Measurements from ENCODE around the gene TMEM39A. TPM values are rescaled to one million over a fixed set of nuclear protein-coding genes. Genes with fewer than 3 reads are reported as not detected.

TMEM39A gene
- total and polyA plus RNA-seq, 2 of the 4 experiments (the other 2 are of a cell fraction) = 29.6 to 117 TPM

- H3K4ac ChIP-seq (ENCODE audit: low read depth, low read length) = no peak overlapping the region
- H2AK9ac ChIP-seq (replicated peaks; ENCODE audit: low read depth, low read length, poor library complexity) = no peak overlapping the region
- WGBS, 2 experiments (ENCODE audit: extremely low coverage in 2 of 2, insufficient read length in 1 of 2) = no CpG with 5 or more reads among the region's 2 CpGs
- ATAC-seq (ENCODE audit: low read depth) (no peak), DNase-seq (no peak)
- no peak overlapping the region for H3K18ac ChIP-seq (ENCODE audit: low read depth, low read length)
- no peak overlapping the region for H3K14ac ChIP-seq (replicated peaks; ENCODE audit: low read depth, low read length)
- H3K27me3 ChIP-seq (ENCODE audit: control insufficient read depth, insufficient read depth, low read length) = no peaks in the 10 kb centered on the region
- H2BK20ac ChIP-seq (ENCODE audit: low read depth, low read length) = no peak overlapping the region
- H3K27ac ChIP-seq (ENCODE audit: insufficient read depth, low read length) = no peak overlapping the region
- H2BK120ac ChIP-seq (ENCODE audit: low read depth, low read length) = no peak overlapping the region
- intact Hi-C loops (cut with micrococcal nuclease) = no loop called here
- H3K23ac ChIP-seq (ENCODE audit: low read depth, low read length) = no peak overlapping the region
- POLR2A ChIA-PET (ENCODE audit: unreplicated experiment) = no interaction called here
- H4K91ac ChIP-seq (ENCODE audit: insufficient read depth, low read depth, low read length) = no peak overlapping the region
- no peak overlapping the region for H3K56ac ChIP-seq (ENCODE audit: extremely low read depth, insufficient read depth, low read length)
- H3K79me1 ChIP-seq (ENCODE audit: low read depth in 1 of 2, low read length in 2 of 2) = no peaks in the 10 kb centered on the region
- CTCF ChIA-PET = no interaction called here
- H2BK15ac ChIP-seq (ENCODE audit: low read depth, low read length) = no peak overlapping the region
- no peak overlapping the region for H2AK5ac ChIP-seq (ENCODE audit: low read depth, low read length)
- BruUV-seq (replicated peaks) = no TSS peak
- H3K9me1 ChIP-seq (ENCODE audit: insufficient read depth, low read length) = no peaks in the 10 kb centered on the region
- dilution Hi-C loops (cut with HindIII; ENCODE audit: low sequenced_read_pairs, unreplicated experiment) = no loop called here
- H2BK5ac ChIP-seq (ENCODE audit: low read depth, low read length, poor library complexity, severe bottlenecking) = no peak overlapping the region
- no peak overlapping the region for H3K4me3 ChIP-seq (ENCODE audit: insufficient read depth, low read depth, low read length)
- no peak overlapping the region for H4K8ac ChIP-seq (ENCODE audit: low read depth in 2 of 2, low read length in 2 of 2)
- no peak overlapping the region for H4K5ac ChIP-seq (ENCODE audit: low read depth, low read length)
- no peak overlapping the region for H3K9ac ChIP-seq (ENCODE audit: low read depth, low read length)
- peaks cover 7% of the 10 kb centered on the region for H3K36me3 ChIP-seq (ENCODE audit: control insufficient read depth, insufficient read depth, low read length)
- in situ Hi-C loops (cut with MboI; ENCODE audit: low sequenced_read_pairs) = no loop called here
- H4K20me1 ChIP-seq (ENCODE audit: insufficient read depth, low read length) = no peaks in the 10 kb centered on the region
- no peak overlapping the region for H3K4me2 ChIP-seq (ENCODE audit: low read depth, low read length)
- H3K9me3 ChIP-seq (ENCODE audit: control insufficient read depth, insufficient read depth, low read length) = no peaks in the 10 kb centered on the region
- TF ChIP-seq CTCF (conservative IDR thresholded peaks at IDR 0.05; ENCODE audit: low read depth, low read length) (no peak), CHD1 (IDR thresholded peaks at IDR 0.05; ENCODE audit: low read depth, low read length) (no peak), POLR2A (IDR thresholded peaks at IDR 0.05; ENCODE audit: low read depth, low read length) (no peak), BHLHE40 (IDR thresholded peaks at IDR 0.05; ENCODE audit: low read depth, low read length) (no peak), NFE2L2 (IDR thresholded peaks at IDR 0.05; ENCODE audit: low read depth, low read length) (no peak), MAZ (IDR thresholded peaks at IDR 0.05; ENCODE audit: borderline replicate concordance, low read depth, low read length) (no peak), MXI1 (IDR thresholded peaks at IDR 0.05; ENCODE audit: borderline replicate concordance, low read depth, low read length) (no peak), ELK1 (IDR thresholded peaks at IDR 0.05; ENCODE audit: borderline replicate concordance, low read depth, low read length) (no peak), RAD21 (IDR thresholded peaks at IDR 0.05; ENCODE audit: low read length) (no peak), MAFK (IDR thresholded peaks at IDR 0.05; ENCODE audit: low read depth, low read length) (no peak), SMC3 (IDR thresholded peaks at IDR 0.05; ENCODE audit: low read depth, low read length) (no peak)
- no peak overlapping the region for H2AFZ ChIP-seq (replicated peaks; ENCODE audit: low read length, poor library complexity)
- no peaks in the 10 kb centered on the region for H3K4me1 ChIP-seq (ENCODE audit: control insufficient read depth, insufficient read depth, low read length)
Observed at GRCh38 chr3:119490153-119490552, 26.7 kb upstream of the TMEM39A start.

Data from IMR-90 (cell line).